Skeletal muscle cell (primary cell): ENCODE data around the gene SLC6A13.
"Not testable (repeated sequence)": the region's sequence is repeated elsewhere in the genome, so short reads cannot be mapped to it uniquely, and the experiment has no call there.

Experiments
- DNase-seq: peaks from one replicate; pipeline ENCODE4 v3.0.0-alpha.2; 2010; ENCODE audit warnings: low read depth
- H3K4me3 ChIP-seq: 2 replicates; pipeline ENCODE4 v1.5.1; 2011; ENCODE audit warnings: low read depth, mild to moderate bottlenecking, control low read depth, low read length, moderate library complexity

SLC6A13 gene

GRCh38 chr12:237026-237815 lies 25.4 kb downstream of the SLC6A13 start:
- no peak for DNase-seq
- no peak overlapping the region for H3K4me3 ChIP-seq

GRCh38 chr12:236445-236844 lies 26.2 kb downstream of the SLC6A13 start:
- no peak overlapping the region for H3K4me3 ChIP-seq

GRCh38 chr12:235967-236366 lies 26.7 kb downstream of the SLC6A13 start:
- DNase-seq: not testable (repeated sequence)

More at GRCh38 chr12:236445-236844, 26.2 kb downstream of the SLC6A13 start:
- no peak for DNase-seq

GRCh38 chr12:234891-235415 lies 27.7 kb downstream of the SLC6A13 start:
- no peak for DNase-seq
- H3K4me3 ChIP-seq: no peak overlapping the region

More at GRCh38 chr12:235967-236366, 26.7 kb downstream of the SLC6A13 start:
- H3K4me3 ChIP-seq: not testable (repeated sequence)

- DNase-seq: no peak
- H3K4me3 ChIP-seq: no peak overlapping the region
Observed at GRCh38 chr12:234019-234418, 28.6 kb downstream of the SLC6A13 start.

GRCh38 chr12:233615-233968 lies 29.0 kb downstream of the SLC6A13 start:
- no peak overlapping the region for H3K4me3 ChIP-seq
- no peak for DNase-seq

GRCh38 chr12:232731-233614 lies 29.7 kb downstream of the SLC6A13 start:
- H3K4me3 ChIP-seq: no peak overlapping the region
- DNase-seq: no peak

GRCh38 chr12:230925-231671 lies 31.5 kb downstream of the SLC6A13 start:
- no peak for DNase-seq
- no peak overlapping the region for H3K4me3 ChIP-seq

GRCh38 chr12:229441-230191 lies 33.0 kb downstream of the SLC6A13 start:
- H3K4me3 ChIP-seq: no peak overlapping the region
- DNase-seq: no peak

GRCh38 chr12:228846-229200 lies 33.8 kb downstream of the SLC6A13 start:
- DNase-seq: no peak
- H3K4me3 ChIP-seq: no peak overlapping the region

- no peak overlapping the region for H3K4me3 ChIP-seq
- no peak for DNase-seq
Observed at GRCh38 chr12:227923-228845, 34.5 kb downstream of the SLC6A13 start.

- no peak overlapping the region for H3K4me3 ChIP-seq
Observed at GRCh38 chr12:227286-227915, 35.2 kb downstream of the SLC6A13 start.

GRCh38 chr12:226401-226800 lies 36.2 kb downstream of the SLC6A13 start:
- H3K4me3 ChIP-seq: no peak overlapping the region
- no peak for DNase-seq

More at GRCh38 chr12:227286-227915, 35.2 kb downstream of the SLC6A13 start:
- DNase-seq: no peak

- no peak for DNase-seq
Observed at GRCh38 chr12:225012-225411, 37.6 kb downstream of the SLC6A13 start.

GRCh38 chr12:224330-224729 lies 38.3 kb downstream of the SLC6A13 start:
- no peak overlapping the region for H3K4me3 ChIP-seq
- DNase-seq: no peak

More at GRCh38 chr12:225012-225411, 37.6 kb downstream of the SLC6A13 start:
- H3K4me3 ChIP-seq: no peak overlapping the region

GRCh38 chr12:223841-224240 lies 38.8 kb downstream of the SLC6A13 start:
- no peak for DNase-seq
- H3K4me3 ChIP-seq: no peak overlapping the region

- H3K4me3 ChIP-seq: no peak overlapping the region
- no peak for DNase-seq
Observed at GRCh38 chr12:221736-222135, 40.9 kb downstream of the SLC6A13 start.
